GM23338 (cell line): ENCODE data around the gene PDE10A. TPM values are rescaled to one million over a fixed set of nuclear protein-coding genes. Genes with fewer than 3 reads are reported as not detected.
A peak's percentile ranks its signal among the peaks of the same experiment; 100 is the strongest.

Source experiments
- ATAC-seq: fragments of 200-7000 bp; cut with Tn5 transposase; 3 replicates; pipeline ENCODE4 v1.9.1; 2020
- DNase-seq: peaks from one replicate; pipeline ENCODE4 v3.0.0-alpha.2; 2015; ENCODE audit warnings: low spot score
- H2AFZ ChIP-seq: fragments of 200-600 bp; sonication (generic); 2 replicates; pipeline ENCODE4 v1.8.0; 2016; ENCODE audit warnings: antibody characterized with exemption, mild to moderate bottlenecking, moderate library complexity
- H3F3A ChIP-seq: fragments of 200-600 bp; sonication (generic); replicated peaks from 2 replicates; pipeline ENCODE4 v1.8.0; 2017; ENCODE audit warnings: antibody characterized with exemption, mixed run types, low read depth
- H3K27ac ChIP-seq: fragments of 200-600 bp; sonication (generic); 2 replicates; pipeline ENCODE4 v1.6.1; 2016; ENCODE audit warnings: low read depth
- H3K27me3 ChIP-seq: fragments of 200-600 bp; sonication (generic); 2 replicates; pipeline ENCODE4 v1.8.0; 2016; ENCODE audit warnings: mild to moderate bottlenecking, mixed run types, moderate library complexity; ENCODE audit not compliant: insufficient read depth
- H3K36me3 ChIP-seq: fragments of 200-600 bp; sonication (generic); 2 replicates; pipeline ENCODE4 v1.8.0; 2016; ENCODE audit warnings: mild to moderate bottlenecking; ENCODE audit not compliant: insufficient read depth
- H3K4me1 ChIP-seq: fragments of 200-600 bp; sonication (generic); 2 replicates; pipeline ENCODE4 v1.8.0; 2016; ENCODE audit warnings: mild to moderate bottlenecking, moderate library complexity; ENCODE audit not compliant: insufficient read depth
- H3K4me2 ChIP-seq: fragments of 200-600 bp; sonication (generic); 2 replicates; pipeline ENCODE4 v1.7.1; 2017; ENCODE audit warnings: mixed run types
- H3K4me3 ChIP-seq: fragments of 200-600 bp; sonication (generic); 2 replicates; pipeline ENCODE4 v1.6.1; 2016; ENCODE audit warnings: mixed run types
- H3K79me2 ChIP-seq: fragments of 200-600 bp; sonication (generic); replicated peaks from 2 replicates; pipeline ENCODE4 v1.8.0; 2017; ENCODE audit warnings: mild to moderate bottlenecking; ENCODE audit not compliant: insufficient read depth
- H3K9me2 ChIP-seq: fragments of 200-600 bp; sonication (generic); 2 replicates; pipeline ENCODE4 v1.8.0; 2017; ENCODE audit not compliant: insufficient read depth
- H4K20me1 ChIP-seq: fragments of 200-600 bp; sonication (generic); replicated peaks from 2 replicates; pipeline ENCODE4 v1.8.0; 2017; ENCODE audit warnings: mild to moderate bottlenecking; ENCODE audit not compliant: insufficient read depth
- H3K27ac Mint-ChIP-seq: 2 replicates; pipeline ENCODE4 v1.8.0; 2020; ENCODE audit warnings: inconsistent platforms, mild to moderate bottlenecking, moderate library complexity, mixed read lengths
- H3K27me3 Mint-ChIP-seq: 3 replicates; pipeline ENCODE4 v1.8.0; 2022; ENCODE audit warnings: low read depth, mild to moderate bottlenecking, moderate library complexity, mixed read lengths, inconsistent platforms; ENCODE audit not compliant: insufficient read depth, poor library complexity
- H3K36me3 Mint-ChIP-seq: 3 replicates; pipeline ENCODE4 v1.8.0; 2021; ENCODE audit warnings: low read depth, mild to moderate bottlenecking, inconsistent platforms, moderate library complexity, mixed read lengths
- H3K4me1 Mint-ChIP-seq: 3 replicates; pipeline ENCODE4 v1.8.0; 2020; ENCODE audit warnings: mild to moderate bottlenecking, inconsistent platforms, mixed read lengths
- H3K4me3 Mint-ChIP-seq: 3 replicates; pipeline ENCODE4 v1.8.0; 2021; ENCODE audit warnings: moderate library complexity, mild to moderate bottlenecking, inconsistent platforms, mixed read lengths
- H3K9me3 Mint-ChIP-seq: 3 replicates; pipeline ENCODE4 v1.8.0; 2020; ENCODE audit warnings: moderate library complexity, mild to moderate bottlenecking, inconsistent platforms, mixed read lengths
- CTCF ChIP-seq, 2 experiments: fragments of 200-600 bp in 1 of 2; sonication (generic) in 1 of 2; conservative IDR thresholded peaks; 2 replicates each; pipeline versions ENCODE4 v1.5.1 to v1.6.1; 2016 to 2017; ENCODE audit warnings: antibody characterized with exemption in 2 of 2, low read depth in 2 of 2, mild to moderate bottlenecking in 2 of 2, moderate library complexity in 1 of 2
- ETS1 ChIP-seq: IDR thresholded peaks from 2 replicates; pipeline ENCODE4 v1.6.1; 2016; ENCODE audit warnings: antibody characterized with exemption
- EZH2 ChIP-seq: fragments of 200-600 bp; sonication (generic); IDR thresholded peaks from one replicate; pipeline ENCODE4 v1.8.0; 2017; ENCODE audit warnings: antibody characterized with exemption, mild to moderate bottlenecking, low read depth; ENCODE audit not compliant: unreplicated experiment
- JUNB ChIP-seq: IDR thresholded peaks from one replicate; pipeline ENCODE4 v1.6.1; 2016; ENCODE audit warnings: antibody characterized with exemption; ENCODE audit not compliant: unreplicated experiment
- NANOG ChIP-seq: IDR thresholded peaks from 2 replicates; pipeline ENCODE4 v1.6.1; 2016; ENCODE audit warnings: antibody characterized with exemption, borderline replicate concordance
- POLR2AphosphoS5 ChIP-seq: IDR thresholded peaks from 2 replicates; pipeline ENCODE4 v1.6.1; 2016; ENCODE audit warnings: antibody characterized with exemption, low read depth
- STAT1 ChIP-seq: IDR thresholded peaks from one replicate; pipeline ENCODE4 v1.6.1; 2016; ENCODE audit warnings: antibody characterized with exemption; ENCODE audit not compliant: unreplicated experiment
- ZNF114 ChIP-seq: fragments of 250-450 bp; sonication (Bioruptor Pico); IDR thresholded peaks from 2 replicates; pipeline ENCODE4 v1.5.0; 2020; ENCODE audit warnings: mild to moderate bottlenecking, moderate library complexity
- ZNF331 ChIP-seq: fragments of 250-450 bp; sonication (Bioruptor Pico); IDR thresholded peaks from 2 replicates; pipeline ENCODE4 v1.5.0; 2020; ENCODE audit warnings: low read depth, mild to moderate bottlenecking, moderate library complexity
- polyA plus RNA-seq: library from polyadenylated mRNA; unstranded; fragments of >200 nt; fragmentation: Nextera tagmentation; extraction: Ambion mirVana; gene quantifications from 2 replicates; pipeline ENCODE4 v1.2.1, GENCODE V29; 2016
- total RNA-seq: library from RNA; depleted of rRNA; stranded (reverse); fragments of >200 nt; shearing (Covaris generic); gene quantifications from 2 replicates; pipeline ENCODE4 v1.2.3, GENCODE V29; 2014
- TF ChIP-seq, protein P1 (sequence below): IDR thresholded peaks from one replicate; pipeline ENCODE4 v1.6.1; 2018; ENCODE audit warnings: antibody characterized with exemption; ENCODE audit not compliant: unreplicated experiment

The PDE10A gene
- total and polyA plus RNA-seq, 2 experiments from 2014 or later, result 0.50 to 3.9 TPM

DNA sequence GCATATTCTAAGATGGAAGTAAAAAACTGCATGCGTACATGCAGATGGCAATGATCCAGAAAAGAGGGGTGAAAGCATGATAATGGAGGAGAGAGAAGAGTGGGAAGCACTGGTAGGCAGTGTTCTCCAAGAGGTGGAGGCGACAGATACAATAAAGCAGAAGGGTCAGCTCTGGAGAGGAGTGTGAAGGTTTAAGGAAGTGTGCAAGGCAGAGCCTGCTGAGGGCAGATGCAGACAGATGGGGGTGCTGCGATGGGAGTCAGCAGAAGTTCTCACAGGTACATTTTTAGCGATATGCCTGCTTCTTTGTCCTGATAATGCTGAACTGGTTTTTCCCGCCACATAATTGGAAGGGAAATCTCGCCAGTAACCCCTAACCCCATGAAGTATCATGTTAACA is 272.6 kb downstream of the PDE10A start:
- H3K4me2 ChIP-seq, result no peak overlapping the region
- no peaks in the 10 kb centered on the region for H3K9me2 ChIP-seq
- H3K27ac ChIP-seq, result no peak overlapping the region
- TF ChIP-seq NANOG, result no peak
- TF ChIP-seq CTCF (conservative IDR thresholded peaks at IDR 0.05; ENCODE audit: low read depth in 2 of 2), result peak in 1 of 2 experiments; percentile 25; a peak in 1 of 4 replicates
- no peak overlapping the region for H2AFZ ChIP-seq
- H3K27me3 ChIP-seq, result no peaks in the 10 kb centered on the region
- no peaks in the 10 kb centered on the region for H3K9me3 Mint-ChIP-seq
- ATAC-seq (peak; percentile 55; the same call in 2 of the 3 replicates), DNase-seq (peak; percentile 22)
- no peaks in the 10 kb centered on the region; the same call in 1 of the 2 replicates for H4K20me1 ChIP-seq
- H3F3A ChIP-seq, result no peaks in the 10 kb centered on the region
- no peaks in the 10 kb centered on the region for H3K4me1 ChIP-seq
- H3K27me3 Mint-ChIP-seq, result peaks cover 5% of the 10 kb centered on the region
- no peaks in the 10 kb centered on the region for H3K36me3 ChIP-seq
- peaks cover 5% of the 10 kb centered on the region for H3K4me1 Mint-ChIP-seq
- no peak overlapping the region for H3K4me3 ChIP-seq
- no peaks in the 10 kb centered on the region for H3K79me2 ChIP-seq
- H3K27ac Mint-ChIP-seq, result peak overlapping the region; percentile 12; the same call in 1 of the 2 replicates
- H3K36me3 Mint-ChIP-seq, result no peaks in the 10 kb centered on the region
- no peak overlapping the region for H3K4me3 Mint-ChIP-seq

GRCh38 chr6:165389534-165389933 is 273.5 kb downstream of the PDE10A start:
- Mint-ChIP-seq H3K4me1 (peaks cover 5% of the 10 kb centered on the region), H3K4me3 (no peak overlapping the region), H3K9me3 (no peaks in the 10 kb centered on the region), H3K36me3 (no peaks in the 10 kb centered on the region), H3K27me3 (peaks cover 6% of the 10 kb centered on the region), H3K27ac (no peak overlapping the region)
- no peaks in the 10 kb centered on the region for H3K36me3 ChIP-seq
- no peak for DNase-seq
- no peak overlapping the region for H3K27ac ChIP-seq
- no peaks in the 10 kb centered on the region for H3K4me1 ChIP-seq
- H4K20me1 ChIP-seq, result no peaks in the 10 kb centered on the region; the same call in 1 of the 2 replicates
- no peaks in the 10 kb centered on the region for H3K79me2 ChIP-seq
- H3K4me3 ChIP-seq, result no peak overlapping the region
- no peaks in the 10 kb centered on the region for H3F3A ChIP-seq
- no peak overlapping the region for H3K4me2 ChIP-seq
- no peaks in the 10 kb centered on the region for H3K9me2 ChIP-seq
- H2AFZ ChIP-seq, result no peak overlapping the region
- H3K27me3 ChIP-seq, result no peaks in the 10 kb centered on the region
- no peak for ATAC-seq
- no peak for TF ChIP-seq JUNB
- no peak for TF ChIP-seq NANOG
- no peak for TF ChIP-seq EZH2
- TF ChIP-seq POLR2AphosphoS5, result no peak
- TF ChIP-seq, protein P1, sequence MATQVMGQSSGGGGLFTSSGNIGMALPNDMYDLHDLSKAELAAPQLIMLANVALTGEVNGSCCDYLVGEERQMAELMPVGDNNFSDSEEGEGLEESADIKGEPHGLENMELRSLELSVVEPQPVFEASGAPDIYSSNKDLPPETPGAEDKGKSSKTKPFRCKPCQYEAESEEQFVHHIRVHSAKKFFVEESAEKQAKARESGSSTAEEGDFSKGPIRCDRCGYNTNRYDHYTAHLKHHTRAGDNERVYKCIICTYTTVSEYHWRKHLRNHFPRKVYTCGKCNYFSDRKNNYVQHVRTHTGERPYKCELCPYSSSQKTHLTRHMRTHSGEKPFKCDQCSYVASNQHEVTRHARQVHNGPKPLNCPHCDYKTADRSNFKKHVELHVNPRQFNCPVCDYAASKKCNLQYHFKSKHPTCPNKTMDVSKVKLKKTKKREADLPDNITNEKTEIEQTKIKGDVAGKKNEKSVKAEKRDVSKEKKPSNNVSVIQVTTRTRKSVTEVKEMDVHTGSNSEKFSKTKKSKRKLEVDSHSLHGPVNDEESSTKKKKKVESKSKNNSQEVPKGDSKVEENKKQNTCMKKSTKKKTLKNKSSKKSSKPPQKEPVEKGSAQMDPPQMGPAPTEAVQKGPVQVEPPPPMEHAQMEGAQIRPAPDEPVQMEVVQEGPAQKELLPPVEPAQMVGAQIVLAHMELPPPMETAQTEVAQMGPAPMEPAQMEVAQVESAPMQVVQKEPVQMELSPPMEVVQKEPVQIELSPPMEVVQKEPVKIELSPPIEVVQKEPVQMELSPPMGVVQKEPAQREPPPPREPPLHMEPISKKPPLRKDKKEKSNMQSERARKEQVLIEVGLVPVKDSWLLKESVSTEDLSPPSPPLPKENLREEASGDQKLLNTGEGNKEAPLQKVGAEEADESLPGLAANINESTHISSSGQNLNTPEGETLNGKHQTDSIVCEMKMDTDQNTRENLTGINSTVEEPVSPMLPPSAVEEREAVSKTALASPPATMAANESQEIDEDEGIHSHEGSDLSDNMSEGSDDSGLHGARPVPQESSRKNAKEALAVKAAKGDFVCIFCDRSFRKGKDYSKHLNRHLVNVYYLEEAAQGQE, result no peak
- TF ChIP-seq ZNF114 (CRISPR knock-in tag), result no peak
- no peak for TF ChIP-seq ZNF331 (CRISPR knock-in tag)
- no peak for TF ChIP-seq ETS1
- no peak for TF ChIP-seq STAT1
